K562 (cell line): ENCODE measurements around the gene DEFB113.

Source experiments
- CTCF ChIP-seq, 3 experiments: IDR thresholded peaks in 2 of 3; conservative IDR thresholded peaks in 1 of 3; 2 replicates each; pipeline ENCODE4 v1.5.1; 2011 to 2012; ENCODE audit warnings: low read length in 3 of 3, mild to moderate bottlenecking in 3 of 3, control low read depth in 2 of 3, improper control_type of control experiment in 1 of 3, inconsistent platforms in 1 of 3, low read depth in 1 of 3, mixed read lengths in 1 of 3, moderate library complexity in 1 of 3; ENCODE audit not compliant: insufficient read depth in 2 of 3
- HDGF ChIP-seq: fragments of 450-650 bp; IDR thresholded peaks from 2 replicates; pipeline ENCODE4 v1.6.1; 2016
- KDM4B ChIP-seq, 2 experiments: fragments of 450-650 bp in 1 of 2; sonication (generic) in 1 of 2; IDR thresholded peaks; 2 replicates each; pipeline ENCODE4 v1.6.1; 2016 to 2017; ENCODE audit warnings: borderline replicate concordance in 2 of 2, antibody characterized with exemption in 1 of 2, low read depth in 1 of 2, mild to moderate bottlenecking in 1 of 2
- RAD21 ChIP-seq, 2 experiments: fragments of 250-450 bp in 1 of 2; fragments of 450-650 bp in 1 of 2; sonication (Bioruptor Pico) in 1 of 2; formaldehyde crosslinking in 1 of 2; IDR thresholded peaks in 1 of 2; conservative IDR thresholded peaks in 1 of 2; 2 replicates each; pipeline versions ENCODE4 v1.4.0 to v1.8.0; 2020 to 2022; ENCODE audit warnings: mild to moderate bottlenecking in 2 of 2, moderate library complexity in 1 of 2
- SAFB ChIP-seq: fragments of 200-400 bp; formaldehyde crosslinking; IDR thresholded peaks from 2 replicates; pipeline ENCODE4 v1.6.1; 2017; ENCODE audit warnings: low read depth, low read length, borderline replicate concordance
- SREBF2 ChIP-seq: sonication (generic); formaldehyde crosslinking; IDR thresholded peaks from 2 replicates; pipeline ENCODE4 v1.4.0; 2020; ENCODE audit warnings: mild to moderate bottlenecking, missing genetic modification reagents
- TF ChIP-seq, protein P1 (sequence below): fragments of 450-650 bp; IDR thresholded peaks from 2 replicates; pipeline ENCODE4 v1.6.1; 2016; ENCODE audit warnings: borderline replicate concordance
- TF ChIP-seq, protein P2 (sequence below): IDR thresholded peaks from 3 replicates; pipeline ENCODE4 v1.6.1; 2011; ENCODE audit warnings: borderline replicate concordance, mild to moderate bottlenecking; ENCODE audit not compliant: insufficient read length, insufficient read depth

DNA sequence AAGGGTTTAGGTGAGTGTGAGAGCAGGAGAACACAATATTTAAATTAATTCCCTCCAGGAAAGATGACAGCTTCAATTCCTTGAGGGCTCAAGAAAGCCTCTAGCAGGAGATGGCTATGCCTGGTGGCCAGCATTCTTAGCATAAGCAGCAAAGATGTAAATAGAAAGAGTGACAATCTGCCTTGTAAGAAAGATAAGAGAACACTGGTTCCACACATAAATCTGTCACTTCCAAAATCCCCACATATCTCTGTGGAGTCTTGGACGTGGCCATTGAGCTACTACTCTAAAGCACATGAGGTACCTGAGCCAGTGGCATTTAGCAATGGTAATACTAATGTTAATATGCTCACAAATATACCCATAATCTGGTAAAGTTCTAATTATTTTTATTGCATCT, 34.7 kb downstream of the DEFB113 start:
- TF ChIP-seq, protein P1, sequence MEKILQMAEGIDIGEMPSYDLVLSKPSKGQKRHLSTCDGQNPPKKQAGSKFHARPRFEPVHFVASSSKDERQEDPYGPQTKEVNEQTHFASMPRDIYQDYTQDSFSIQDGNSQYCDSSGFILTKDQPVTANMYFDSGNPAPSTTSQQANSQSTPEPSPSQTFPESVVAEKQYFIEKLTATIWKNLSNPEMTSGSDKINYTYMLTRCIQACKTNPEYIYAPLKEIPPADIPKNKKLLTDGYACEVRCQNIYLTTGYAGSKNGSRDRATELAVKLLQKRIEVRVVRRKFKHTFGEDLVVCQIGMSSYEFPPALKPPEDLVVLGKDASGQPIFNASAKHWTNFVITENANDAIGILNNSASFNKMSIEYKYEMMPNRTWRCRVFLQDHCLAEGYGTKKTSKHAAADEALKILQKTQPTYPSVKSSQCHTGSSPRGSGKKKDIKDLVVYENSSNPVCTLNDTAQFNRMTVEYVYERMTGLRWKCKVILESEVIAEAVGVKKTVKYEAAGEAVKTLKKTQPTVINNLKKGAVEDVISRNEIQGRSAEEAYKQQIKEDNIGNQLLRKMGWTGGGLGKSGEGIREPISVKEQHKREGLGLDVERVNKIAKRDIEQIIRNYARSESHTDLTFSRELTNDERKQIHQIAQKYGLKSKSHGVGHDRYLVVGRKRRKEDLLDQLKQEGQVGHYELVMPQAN, result no peak
- no peak for TF ChIP-seq SAFB
- no peak for TF ChIP-seq HDGF
- no peak for TF ChIP-seq CTCF (IDR thresholded peaks at IDR 0.05 in 2 of 3, conservative IDR thresholded peaks at IDR 0.05 in 1 of 3; ENCODE audit: insufficient read depth in 2 of 3, low read depth in 1 of 3, low read length in 3 of 3)
- TF ChIP-seq SREBF2 (CRISPR knock-in tag), result no peak
- TF ChIP-seq, protein P2, sequence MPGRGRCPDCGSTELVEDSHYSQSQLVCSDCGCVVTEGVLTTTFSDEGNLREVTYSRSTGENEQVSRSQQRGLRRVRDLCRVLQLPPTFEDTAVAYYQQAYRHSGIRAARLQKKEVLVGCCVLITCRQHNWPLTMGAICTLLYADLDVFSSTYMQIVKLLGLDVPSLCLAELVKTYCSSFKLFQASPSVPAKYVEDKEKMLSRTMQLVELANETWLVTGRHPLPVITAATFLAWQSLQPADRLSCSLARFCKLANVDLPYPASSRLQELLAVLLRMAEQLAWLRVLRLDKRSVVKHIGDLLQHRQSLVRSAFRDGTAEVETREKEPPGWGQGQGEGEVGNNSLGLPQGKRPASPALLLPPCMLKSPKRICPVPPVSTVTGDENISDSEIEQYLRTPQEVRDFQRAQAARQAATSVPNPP, result no peak
- no peak for TF ChIP-seq KDM4B (IDR thresholded peaks at IDR 0.05; ENCODE audit: borderline replicate concordance in 2 of 2, low read depth in 1 of 2)
- no peak for TF ChIP-seq RAD21 (CRISPR knock-in tag; conservative IDR thresholded peaks at IDR 0.05 in 1 of 2, IDR thresholded peaks at IDR 0.05 in 1 of 2)
